Erythroblast (primary cell): ENCODE measurements around the gene PIAS4.

Experiments used
- GATA1 ChIP-seq: IDR thresholded peaks from 2 replicates; pipeline ENCODE4 v1.6.1; 2011; ENCODE audit warnings: low read depth, mild to moderate bottlenecking, control low read depth, low read length, moderate library complexity
- POLR2A ChIP-seq: IDR thresholded peaks from 2 replicates; pipeline ENCODE4 v1.6.1; 2011; ENCODE audit warnings: mild to moderate bottlenecking, low read length

GRCh38 chr19:4069331-4069959, 61.9 kb downstream of the PIAS4 start:
- TF ChIP-seq POLR2A (no peak), GATA1 (no peak)
